Measurements from ENCODE around the gene DUSP19.

The DUSP19 gene

GRCh38 chr2:183069174-183069573, 9.4 kb upstream of the DUSP19 start:
- no peak for DNase-seq

- DNase-seq, result no peak
Observed at GRCh38 chr2:183070942-183071844, 7.4 kb upstream of the DUSP19 start.

- DNase-seq, result no peak
Observed at GRCh38 chr2:183072177-183072576, 6.4 kb upstream of the DUSP19 start.

- no peak for DNase-seq
Observed at GRCh38 chr2:183078163-183078463, 434 bp upstream of the DUSP19 start.

GRCh38 chr2:183079139-183079775, 710 bp downstream of the DUSP19 start:
- no peak for DNase-seq

- DNase-seq, result no peak
Observed at GRCh38 chr2:183081911-183082310, 3.4 kb downstream of the DUSP19 start.

GRCh38 chr2:183088061-183088460, 9.5 kb downstream of the DUSP19 start:
- DNase-seq, result no peak

- no peak for DNase-seq
Observed at GRCh38 chr2:183089192-183089851, 10.8 kb downstream of the DUSP19 start.

GRCh38 chr2:183091318-183091953, 12.9 kb downstream of the DUSP19 start:
- no peak for DNase-seq

- DNase-seq, result no peak
Observed at GRCh38 chr2:183091954-183092345, 13.4 kb downstream of the DUSP19 start.

GRCh38 chr2:183093857-183094657, 15.5 kb downstream of the DUSP19 start:
- DNase-seq, result no peak

- no peak for DNase-seq
Observed at GRCh38 chr2:183105402-183106134, 27.0 kb downstream of the DUSP19 start.

GRCh38 chr2:183112577-183112976, 34.0 kb downstream of the DUSP19 start:
- no peak for DNase-seq

GRCh38 chr2:183113630-183114029, 35.1 kb downstream of the DUSP19 start:
- no peak for DNase-seq

- DNase-seq, result no peak
Observed at GRCh38 chr2:183117226-183117625, 38.7 kb downstream of the DUSP19 start.

- no peak for DNase-seq
Observed at GRCh38 chr2:183123117-183123958, 44.8 kb downstream of the DUSP19 start.

GRCh38 chr2:183123959-183124221, 45.3 kb downstream of the DUSP19 start:
- no peak for DNase-seq

- peak; percentile 50 for DNase-seq
Observed at GRCh38 chr2:183124222-183124956, 45.8 kb downstream of the DUSP19 start, which contains the start of gene NUP35. Gene NUP35 (plus strand): TSS chr2:183124443. CDS start chr2:183124458, 15 bp downstream.

GRCh38 chr2:183124957-183125255, 46.4 kb downstream of the DUSP19 start:
- DNase-seq, result no peak

- no peak for DNase-seq
Observed at GRCh38 chr2:183125659-183126341, 47.3 kb downstream of the DUSP19 start.
